Measurements from ENCODE around the gene TMPRSS11F.
"Not testable (repeated sequence)": the region's sequence is repeated elsewhere in the genome, so short reads cannot be mapped to it uniquely, and the experiment has no call there.

Gene TMPRSS11F

DNA sequence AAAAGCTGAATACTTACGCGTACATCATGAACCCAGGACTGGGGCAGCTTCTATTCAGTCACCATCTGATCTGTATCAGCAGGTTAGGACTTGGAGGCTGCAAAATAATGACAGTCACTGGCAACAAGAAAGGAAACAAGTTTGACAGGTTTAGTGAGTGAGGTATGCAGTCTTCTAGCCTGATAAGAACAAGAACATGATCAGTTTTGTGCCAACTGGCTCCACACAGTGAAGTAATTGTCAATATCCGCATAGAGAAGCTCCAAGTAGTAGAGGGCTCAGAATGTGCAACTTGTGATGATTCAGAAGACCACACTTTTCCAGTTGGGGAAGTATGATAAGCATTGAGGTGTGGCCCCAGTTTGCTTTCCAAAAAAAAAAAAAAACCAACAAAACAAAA is at the start of gene TMPRSS11F:
TMPRSS11F (minus strand) TSS at position 77 of the 400 bp plus-strand sequence; CDS start at position 28, 49 bp downstream.
- no peak for DNase-seq

DNA sequence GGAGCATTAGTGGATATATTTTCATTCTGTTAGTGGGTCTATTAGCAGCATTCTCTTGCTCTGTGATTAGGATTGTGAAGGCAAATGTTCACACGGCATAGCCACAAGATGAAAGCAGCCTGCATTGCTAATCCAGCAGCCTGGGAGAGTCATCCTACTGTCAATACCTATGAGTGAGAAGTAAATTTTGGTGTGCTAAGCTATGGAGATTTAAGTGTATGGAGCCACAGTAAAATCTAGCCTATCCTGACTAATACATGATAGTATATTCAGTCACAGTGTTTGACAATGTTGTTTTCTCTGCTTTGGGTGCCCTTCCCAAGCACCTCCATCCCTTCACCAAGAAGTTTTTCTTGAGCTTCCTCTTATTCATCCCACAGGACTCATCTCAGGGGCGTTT is 47.2 kb upstream of the TMPRSS11F start:
- DNase-seq, result no peak

DNA sequence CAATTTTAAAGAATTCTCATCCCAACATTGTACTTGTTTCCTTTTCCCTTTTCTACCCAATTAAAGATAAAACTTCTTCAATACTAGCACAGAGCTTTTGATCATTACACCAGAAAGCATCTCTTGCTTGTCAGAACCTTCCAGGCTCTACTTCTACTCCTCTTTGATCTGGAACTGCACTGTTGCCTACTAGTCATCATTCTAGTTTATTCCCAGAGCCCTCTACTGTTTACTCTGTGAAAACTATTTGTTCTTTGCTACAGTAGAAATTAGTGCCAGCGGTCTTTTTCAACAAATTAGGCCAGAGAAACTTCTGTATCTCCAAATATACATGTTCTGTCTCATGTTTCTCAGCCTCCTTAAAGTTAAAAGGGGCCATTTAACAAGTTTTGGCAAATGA is 46.8 kb upstream of the TMPRSS11F start:
- no peak for DNase-seq

DNA sequence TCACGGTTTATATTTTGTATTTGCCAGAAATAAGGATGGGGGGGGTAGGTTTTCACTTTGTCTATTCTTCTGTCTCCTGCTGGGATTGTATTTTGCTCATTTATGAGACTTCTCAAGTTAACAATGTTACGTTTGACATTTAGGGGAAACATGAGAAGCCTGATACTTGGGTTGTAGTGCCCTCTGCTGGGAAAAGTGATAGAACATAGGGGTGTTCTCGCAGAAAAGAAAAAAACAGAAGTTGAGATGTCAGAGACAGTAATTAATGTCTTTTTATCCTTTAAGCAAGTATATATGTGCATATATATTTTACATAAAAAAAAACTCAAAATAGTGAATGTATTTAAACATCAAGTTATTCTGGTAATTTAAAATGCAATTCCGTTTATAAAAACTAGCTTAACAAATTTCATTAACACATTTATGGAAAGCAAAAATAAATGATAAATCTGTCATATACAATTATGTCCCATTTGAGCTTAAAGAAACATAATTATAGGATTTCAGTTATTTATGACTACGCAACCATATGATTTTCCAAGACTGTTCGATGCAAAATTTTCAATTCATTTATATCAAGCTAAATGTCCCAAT is 46.0 kb upstream of the TMPRSS11F start:
- no peak for DNase-seq

DNA sequence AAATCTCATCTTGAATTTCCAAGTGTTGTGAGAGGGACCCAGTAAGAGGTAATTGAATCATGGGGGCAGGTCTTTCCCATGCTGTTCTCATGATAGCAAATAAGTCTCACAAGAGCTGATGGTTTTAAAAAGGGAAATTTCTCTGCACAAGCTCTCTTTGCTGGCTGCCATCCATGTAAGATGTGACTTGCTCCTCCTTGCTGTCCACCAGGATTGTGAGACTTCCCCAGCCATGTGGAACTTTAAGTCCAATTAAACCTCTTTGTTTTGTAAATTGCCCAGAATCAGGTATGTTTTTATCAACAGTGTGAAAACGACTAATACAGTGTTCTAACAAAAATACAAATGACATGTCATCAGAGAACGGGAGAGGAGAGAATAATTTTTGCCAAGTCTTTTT is 44.7 kb upstream of the TMPRSS11F start:
- not testable (repeated sequence) for DNase-seq

DNA sequence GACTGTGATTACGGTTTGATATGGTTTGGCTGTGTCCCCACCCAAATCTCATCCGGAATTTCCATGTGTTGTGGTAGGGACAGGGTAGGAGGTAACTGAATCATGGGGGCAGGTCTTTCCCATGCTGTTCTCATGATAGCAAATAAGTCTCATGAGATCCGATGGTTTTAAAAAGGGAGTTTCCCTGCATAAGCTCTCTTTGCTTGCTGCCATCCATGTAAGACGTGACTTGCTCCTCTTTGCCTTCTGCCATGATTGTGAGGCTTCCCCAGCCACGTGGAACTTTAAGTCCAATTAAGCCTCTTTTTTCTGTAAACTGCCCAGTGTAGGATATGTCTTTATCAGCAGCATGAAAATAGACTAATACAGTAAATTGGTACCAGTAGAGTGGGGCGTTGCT is 42.5 kb upstream of the TMPRSS11F start:
- DNase-seq, result not testable (repeated sequence)

DNA sequence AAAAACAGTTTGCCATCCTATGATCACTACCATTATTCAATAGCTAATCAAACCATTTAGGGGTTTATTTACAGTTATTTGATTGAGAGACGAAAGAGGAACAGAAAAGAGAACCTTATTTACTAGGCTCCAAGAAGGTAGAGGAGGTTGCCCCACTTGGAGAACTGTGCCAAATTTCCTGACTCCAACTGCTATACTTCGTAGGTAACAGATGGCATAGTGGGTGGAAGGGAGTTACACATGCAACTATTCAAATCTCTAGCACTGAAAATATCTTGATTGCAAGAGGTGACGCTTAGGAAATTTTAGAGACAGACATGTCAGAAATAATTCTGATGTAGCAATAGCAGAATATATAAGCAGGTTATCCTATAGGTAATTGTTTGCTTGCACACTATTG is 38.0 kb upstream of the TMPRSS11F start:
- DNase-seq, result no peak

DNA sequence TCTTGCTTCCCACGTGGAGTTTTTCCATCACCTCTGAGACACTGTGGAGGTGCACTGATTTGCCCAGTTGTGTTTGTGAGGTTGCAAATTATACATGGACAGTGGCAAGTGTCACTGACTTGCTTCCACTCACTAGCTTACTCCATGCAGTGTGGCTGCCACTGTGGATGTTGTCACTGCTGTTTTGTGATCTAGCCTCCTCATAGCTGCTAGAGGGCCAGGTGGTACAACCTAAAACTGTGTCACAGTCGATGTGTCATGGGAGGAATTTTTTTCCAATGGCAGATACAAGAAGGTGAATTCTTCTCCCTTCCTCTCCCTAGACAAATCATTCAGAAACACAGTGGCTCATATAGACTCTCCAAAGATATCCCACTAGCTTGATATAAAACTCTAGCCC is 37.5 kb upstream of the TMPRSS11F start:
- DNase-seq, result no peak

DNA sequence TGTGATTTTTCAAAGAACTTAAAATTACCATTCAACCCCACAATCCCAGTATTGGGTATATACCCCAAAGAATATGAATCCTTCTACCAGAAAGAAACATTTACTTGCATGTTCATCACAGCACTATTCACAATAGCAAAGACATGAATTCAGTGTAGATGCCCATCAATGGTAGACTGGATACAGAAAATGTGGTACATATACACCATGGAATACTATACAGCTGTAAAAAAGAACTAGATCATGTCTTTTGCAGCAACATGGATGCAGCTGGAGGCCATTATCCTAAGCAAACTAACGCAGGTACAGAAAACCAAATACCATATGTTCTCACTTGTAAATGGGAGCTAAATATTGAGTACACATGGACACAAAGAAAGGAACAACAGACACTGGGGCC is 34.1 kb upstream of the TMPRSS11F start:
- no peak for DNase-seq

DNA sequence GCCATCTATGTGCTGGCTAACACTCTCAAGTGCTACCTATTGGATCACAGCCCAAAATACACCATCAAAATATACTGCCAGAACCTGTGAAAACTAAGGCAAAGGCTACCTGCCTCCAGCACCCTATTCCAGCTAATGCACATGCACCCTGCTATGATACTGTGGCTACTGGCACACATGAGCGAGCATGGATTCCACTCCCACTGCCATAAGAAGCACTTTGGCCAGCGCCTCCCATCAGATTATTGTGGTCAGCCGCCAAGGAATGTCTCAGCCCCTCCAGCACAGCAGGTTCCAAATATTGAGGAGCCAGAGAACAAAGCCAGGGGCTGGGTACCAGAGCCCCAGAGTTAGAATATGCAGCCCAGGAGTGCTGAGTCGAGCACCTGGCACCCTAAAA is 32.5 kb upstream of the TMPRSS11F start:
- DNase-seq, result no peak

DNA sequence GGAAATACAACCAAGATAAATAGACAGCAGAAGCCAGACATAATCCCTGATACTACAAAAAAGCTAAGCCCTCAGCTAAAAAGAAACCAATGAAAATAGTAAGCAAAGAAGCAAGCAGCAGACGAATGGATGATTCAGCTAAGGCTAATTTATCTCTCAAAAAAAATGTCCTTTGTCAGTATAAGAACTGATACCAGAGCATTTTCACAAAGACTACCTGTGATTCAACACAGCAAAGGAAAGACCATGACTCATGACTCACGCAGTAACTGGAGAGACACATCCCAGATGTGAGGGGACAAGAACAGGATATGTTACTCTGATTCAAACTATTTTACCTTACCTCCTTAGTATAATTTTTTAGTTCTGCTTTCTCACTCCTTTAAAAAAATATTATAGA is 22.7 kb upstream of the TMPRSS11F start:
- DNase-seq, result no peak

DNA sequence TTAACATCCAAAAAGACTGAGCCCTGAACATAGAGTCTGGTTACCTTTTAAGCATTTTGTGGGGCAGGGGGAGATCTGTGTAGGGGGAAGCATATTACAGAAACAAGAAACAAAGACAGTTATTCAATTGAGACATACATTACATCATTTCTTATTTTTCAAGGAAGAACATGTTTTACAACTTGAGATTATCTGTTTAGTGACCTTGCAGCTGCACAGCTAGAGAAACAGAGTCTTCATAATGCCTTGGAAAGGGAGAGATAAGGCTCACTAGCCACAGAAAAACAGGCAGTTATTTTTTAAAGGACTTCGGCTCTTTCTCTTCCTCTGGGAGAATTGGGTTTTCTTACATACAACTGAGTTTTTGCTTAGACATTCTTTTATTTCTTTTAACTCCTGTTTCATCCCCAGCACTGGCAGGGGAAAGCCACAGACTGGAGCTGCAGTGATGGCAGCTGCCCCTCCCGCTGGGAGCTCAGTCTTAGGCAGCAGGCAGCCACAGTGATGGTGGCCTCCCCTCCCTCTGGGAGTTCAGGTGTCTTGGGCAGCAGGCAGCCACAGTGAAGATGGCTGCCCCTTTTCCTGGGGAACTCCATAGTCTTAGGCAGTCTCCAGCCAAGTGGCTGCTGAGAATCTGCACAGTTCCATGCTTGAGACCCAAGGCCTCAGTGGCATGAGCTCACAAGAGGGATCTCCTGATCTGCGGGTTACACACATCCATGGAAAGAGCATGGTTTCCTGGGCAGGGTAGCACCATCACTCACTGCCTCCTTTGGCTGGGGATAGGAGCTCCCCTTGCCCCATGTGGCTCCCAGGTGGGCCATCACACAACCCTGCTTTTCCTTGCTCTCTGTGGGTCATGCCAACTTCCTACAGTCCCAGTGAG is 19.4 kb upstream of the TMPRSS11F start:
- no peak for DNase-seq

DNA sequence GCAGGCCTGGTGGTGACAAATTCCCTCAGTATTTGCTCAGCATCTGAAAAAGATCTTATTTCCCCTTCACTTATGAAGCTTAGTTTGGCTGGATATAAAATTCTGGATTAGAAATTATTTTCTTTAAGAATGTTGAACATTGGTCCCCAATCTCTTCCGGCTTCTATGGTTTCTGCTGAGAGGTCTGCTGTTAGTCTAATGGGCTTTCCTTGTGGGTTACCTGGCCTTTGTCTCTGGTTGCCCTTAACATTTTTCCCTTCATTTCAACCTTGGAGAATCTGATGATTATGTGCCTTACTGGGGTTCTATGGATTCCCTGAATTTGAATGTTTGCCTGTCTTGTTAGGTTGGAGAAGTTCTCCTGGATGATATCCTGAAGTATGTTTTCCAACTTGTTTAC is 17.4 kb upstream of the TMPRSS11F start:
- DNase-seq, result no peak

DNA sequence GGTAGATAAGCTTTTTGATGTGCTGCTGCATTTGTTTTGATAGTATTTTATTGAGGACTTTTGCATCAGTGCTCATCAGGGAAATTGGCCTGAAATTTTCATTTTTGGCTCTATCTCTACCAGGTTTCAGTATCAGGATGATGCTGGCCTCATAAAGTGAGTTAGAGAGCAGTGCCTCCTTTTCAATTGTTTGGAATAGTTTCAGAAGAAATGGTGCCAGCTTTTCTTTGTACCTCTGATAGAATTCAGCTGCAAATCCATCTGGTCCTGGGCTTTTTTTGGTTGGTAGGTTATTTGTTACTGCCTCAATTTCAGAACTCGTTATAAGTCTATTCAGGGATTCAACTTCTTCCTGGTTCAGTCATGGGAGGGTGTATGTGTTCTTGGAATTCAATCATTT is 15.6 kb upstream of the TMPRSS11F start:
- no peak for DNase-seq

DNA sequence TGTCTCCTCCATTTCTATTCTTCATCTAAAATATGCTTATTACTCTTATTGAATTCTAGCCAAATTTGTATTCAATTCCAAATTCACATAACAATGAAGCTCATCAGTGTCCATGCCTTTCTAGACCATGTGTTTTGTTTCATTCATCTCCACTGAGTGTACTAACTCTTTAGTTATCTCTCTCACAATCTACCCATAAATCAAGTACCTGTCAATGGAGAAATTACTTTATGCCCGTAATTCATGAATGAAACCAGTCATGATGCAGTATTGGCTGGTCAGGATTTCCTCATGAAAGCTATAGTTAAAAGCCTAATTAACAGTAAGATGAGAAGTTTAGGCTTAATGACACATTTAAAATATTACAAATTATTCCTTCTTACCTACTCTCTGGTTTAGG is 12.2 kb upstream of the TMPRSS11F start:
- DNase-seq, result no peak

DNA sequence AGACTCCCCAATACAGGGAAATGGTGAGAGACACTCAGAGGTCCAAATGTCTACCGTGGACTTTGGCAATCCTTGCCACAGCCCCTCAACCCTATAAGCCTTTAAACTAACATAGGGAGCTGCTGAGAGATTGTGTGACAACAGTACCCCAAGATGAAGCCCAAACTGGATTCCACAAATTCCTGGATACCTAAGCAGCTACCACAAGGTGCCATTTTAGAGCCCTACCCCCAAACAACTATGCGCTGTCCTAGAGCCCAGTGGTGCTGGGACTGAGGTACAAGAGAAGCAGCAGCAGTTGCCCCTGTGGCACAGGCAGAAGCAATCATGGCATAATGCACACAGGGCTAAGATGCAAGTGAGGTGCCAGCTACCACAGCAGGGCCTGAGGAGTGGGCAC is 2.7 kb upstream of the TMPRSS11F start:
- no peak for DNase-seq

DNA sequence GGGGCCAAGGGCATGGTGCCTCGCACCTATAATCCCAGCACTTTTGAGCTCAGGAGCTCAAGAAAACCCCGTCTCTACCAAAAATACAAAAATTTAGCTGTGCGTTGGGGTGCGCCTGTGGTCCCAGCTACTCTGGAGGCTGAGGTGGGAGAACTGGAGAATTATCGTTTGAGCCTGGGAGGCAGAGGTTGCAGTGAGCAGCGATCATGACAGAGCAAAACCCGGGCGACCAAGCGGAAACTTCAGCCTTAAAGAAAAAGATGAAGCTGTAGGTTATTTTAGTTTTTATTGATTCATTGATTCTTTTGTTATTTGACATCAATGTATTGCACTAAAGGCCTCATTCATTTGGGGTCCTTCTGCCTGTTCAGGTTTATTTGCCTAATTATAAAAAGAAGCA is 5.4 kb downstream of the TMPRSS11F start:
- no peak for DNase-seq

DNA sequence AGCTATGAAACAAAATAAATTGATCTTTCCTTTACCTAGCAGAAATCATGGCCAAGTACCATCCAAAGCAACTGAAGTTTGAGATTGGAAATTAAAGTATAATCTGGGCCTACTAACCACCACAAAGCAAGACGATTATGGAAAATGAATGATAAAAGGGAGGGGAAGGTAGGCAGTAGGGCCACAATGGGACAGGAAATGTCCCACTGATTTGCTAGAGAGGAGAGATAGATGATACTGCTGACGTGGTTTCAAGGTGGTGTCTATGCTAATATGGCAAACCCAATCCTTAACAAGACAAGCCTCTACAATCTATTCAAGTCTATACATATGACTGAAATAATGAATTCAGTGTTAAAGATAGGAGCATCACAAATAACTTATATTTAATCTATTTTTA is 6.1 kb downstream of the TMPRSS11F start:
- no peak for DNase-seq

DNA sequence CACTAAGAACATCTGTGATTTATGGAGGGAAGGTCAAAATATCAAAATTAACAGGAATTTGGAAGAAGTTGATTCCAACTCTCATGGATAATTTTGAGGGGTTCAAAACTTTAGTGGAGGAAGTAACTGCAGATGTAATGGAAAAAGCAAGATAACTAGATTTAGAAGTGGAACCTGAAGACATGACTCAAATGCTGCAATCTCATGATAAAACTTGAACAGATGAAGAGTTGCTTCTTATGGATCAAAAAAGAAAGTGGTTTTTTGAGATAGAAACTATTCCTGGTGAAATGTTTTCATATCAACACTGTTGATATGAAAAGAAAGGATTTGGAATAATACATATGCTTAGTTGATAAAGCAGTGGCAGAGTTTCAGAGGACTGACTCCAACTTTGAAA is 9.7 kb downstream of the TMPRSS11F start:
- DNase-seq, result no peak

DNA sequence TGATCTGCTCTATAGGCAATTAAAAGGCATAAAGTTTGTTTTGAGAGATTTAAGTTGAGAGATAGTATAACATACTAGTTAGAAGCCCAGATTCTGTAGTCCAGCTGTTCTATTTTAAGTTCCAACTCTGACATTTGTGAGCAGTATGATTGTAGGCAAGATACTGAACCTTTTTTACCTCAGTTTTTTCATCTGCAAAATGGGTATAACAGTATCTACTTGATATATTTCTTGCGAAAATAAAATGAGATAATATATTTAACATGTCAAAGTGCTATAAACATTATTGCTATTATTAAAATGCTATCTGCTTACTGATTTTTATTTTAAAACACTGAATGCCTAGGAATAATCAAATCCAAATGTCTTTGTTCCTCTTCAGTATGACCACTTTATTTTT is 19.2 kb downstream of the TMPRSS11F start:
- no peak for DNase-seq

DNA sequence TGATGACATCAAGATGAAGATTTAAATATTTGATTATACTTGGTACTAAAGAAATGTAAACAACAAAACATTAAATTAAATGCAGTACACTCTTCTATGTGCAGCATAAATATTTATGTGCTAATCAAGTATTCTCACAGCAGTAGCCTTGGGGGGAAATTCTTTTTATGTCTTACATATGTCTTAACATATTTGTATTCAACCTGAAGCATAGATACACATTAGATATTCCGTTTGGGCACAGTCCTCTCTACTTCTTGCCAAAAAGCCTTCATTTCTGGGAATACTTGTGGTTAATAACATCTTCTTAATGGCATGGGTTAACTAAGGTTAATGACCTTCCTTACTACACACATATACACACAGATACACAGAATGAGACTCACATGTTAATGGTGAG is 19.8 kb downstream of the TMPRSS11F start:
- DNase-seq, result no peak

DNA sequence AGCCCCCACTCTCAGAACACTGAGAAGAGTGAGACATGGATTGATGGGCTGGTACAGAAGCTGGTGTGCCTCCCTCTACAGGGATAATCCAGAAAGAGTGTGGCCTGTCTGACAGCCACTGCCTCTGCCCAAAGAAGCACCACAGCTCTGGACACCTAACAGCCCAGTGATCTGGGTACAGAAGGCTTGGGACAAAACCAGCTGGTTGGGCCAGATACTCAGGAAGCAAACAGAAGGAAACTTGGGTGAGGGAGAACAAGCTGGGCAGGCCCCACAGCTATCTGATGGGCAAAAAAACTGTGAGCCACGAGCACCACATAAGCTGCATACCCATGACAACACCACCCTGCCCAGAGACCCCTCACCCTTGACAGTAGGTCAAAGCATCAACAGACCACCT is 46.9 kb downstream of the TMPRSS11F start:
- no peak for DNase-seq

DNA sequence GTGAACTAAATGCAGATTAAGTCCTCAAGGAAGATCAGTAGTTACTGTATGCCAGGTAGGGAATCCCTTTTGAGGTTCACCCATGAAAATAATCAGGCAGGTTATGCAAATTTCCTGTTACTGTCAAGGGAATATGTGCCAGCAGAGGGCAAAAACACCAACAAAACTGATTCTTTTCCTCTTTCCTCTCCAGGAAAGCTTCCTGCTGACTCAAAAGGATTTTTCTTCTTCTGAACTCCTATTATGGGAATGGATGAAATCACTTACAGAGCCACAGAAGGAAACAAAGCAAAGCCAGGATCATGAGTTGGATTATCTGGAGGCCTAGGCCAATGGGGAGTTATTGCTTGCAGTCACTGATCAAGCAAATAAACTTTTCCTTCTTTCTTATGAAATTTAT is 49.7 kb downstream of the TMPRSS11F start:
- DNase-seq, result no peak

DNA sequence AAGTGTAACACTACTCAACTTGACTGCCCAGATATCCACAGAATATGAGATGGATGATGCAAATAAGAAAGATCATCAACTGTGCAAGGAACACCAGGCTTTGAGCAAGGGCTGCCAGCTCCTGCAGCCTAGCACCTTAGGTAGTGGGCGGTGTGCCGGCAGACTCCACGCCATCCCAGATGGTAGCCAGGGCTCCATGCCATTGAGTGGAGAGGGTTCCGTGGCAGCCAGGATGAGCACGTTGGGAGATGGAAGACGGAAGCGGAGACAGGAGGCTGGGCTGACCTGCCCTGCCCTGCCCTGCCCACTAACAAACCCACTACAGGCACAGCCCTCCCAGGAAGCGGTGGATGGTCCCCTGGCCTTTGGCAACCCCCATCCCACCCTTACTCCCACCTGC is 51.9 kb downstream of the TMPRSS11F start:
- no peak for DNase-seq

DNA sequence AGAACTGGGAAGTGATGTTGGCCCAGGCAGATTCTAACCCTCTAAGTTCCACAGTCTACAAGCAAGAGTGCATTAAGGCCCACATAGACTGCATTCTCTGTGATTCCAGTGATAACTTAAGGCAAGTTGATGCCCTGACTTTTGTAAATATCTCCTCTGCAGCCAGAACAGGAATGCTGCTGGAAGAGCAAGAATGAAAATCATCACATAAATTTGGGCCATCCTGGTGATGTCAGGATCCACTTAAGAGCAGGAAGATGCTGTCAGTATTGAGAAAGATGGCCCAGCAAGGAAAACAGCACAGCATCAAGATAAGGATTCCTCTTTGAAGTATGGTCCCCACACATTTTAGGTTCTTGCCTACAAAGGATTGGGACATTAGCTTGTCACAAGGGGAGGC is 52.4 kb downstream of the TMPRSS11F start:
- no peak for DNase-seq

All from activated CD8-positive, alpha-beta memory T cell treated with anti-CD3 and anti-CD28 coated beads, Interleukin-2, amount 50 U/mL, for 48 hours (primary cell).